HT1080 (cell line): ENCODE measurements around the gene RHNO1. TPM values are rescaled to one million over a fixed set of nuclear protein-coding genes. Genes with fewer than 3 reads are reported as not detected.
A peak's percentile ranks its signal among the peaks of the same experiment; 100 is the strongest.

Experiments
- DNase-seq: peaks from one replicate; pipeline ENCODE4 v3.0.0-alpha.2; 2015; ENCODE audit warnings: low read depth
- polyA plus RNA-seq, 2 experiments: library from polyadenylated mRNA; depleted of rRNA; stranded (reverse); fragments of >200 nt; gene quantifications; 2 replicates each; pipeline ENCODE4 v1.2.3, GENCODE V29; 2015
- total RNA-seq: library from RNA; depleted of rRNA; stranded (reverse); fragments of >200 nt; shearing (Covaris generic); gene quantifications from 2 replicates; pipeline ENCODE4 v1.2.3, GENCODE V29; 2014; rRNA removed

The RHNO1 gene
- 51.1 and 65.4 TPM in 2 replicates for total RNA-seq
- polyA plus RNA-seq (2015; cell fraction: cytosol; rRNA removed) = 54.1 and 55.7 TPM in 2 replicates
- polyA plus RNA-seq (2015; cell fraction: nucleus; rRNA removed) = 17.2 and 19.8 TPM in 2 replicates

- peak; percentile 81 for DNase-seq
Observed at GRCh38 chr12:2877047-2877952, at the start of gene RHNO1, which contains the start of gene FOXM1. Gene RHNO1, plus strand, starts transcription at chr12:2877223. Its CDS starts 8,144 bp downstream, at chr12:2885367. Gene FOXM1, minus strand, starts transcription at chr12:2877174. Its CDS starts 2,696 bp downstream, at chr12:2874478.

- DNase-seq = no peak
Observed at GRCh38 chr12:2829275-2829674, 47.7 kb upstream of the RHNO1 start.

GRCh38 chr12:2832550-2833127, 44.4 kb upstream of the RHNO1 start:
- no peak for DNase-seq

- no peak for DNase-seq
Observed at GRCh38 chr12:2833327-2833726, 43.7 kb upstream of the RHNO1 start.

- DNase-seq = no peak
Observed at GRCh38 chr12:2833810-2834209, 43.2 kb upstream of the RHNO1 start.

GRCh38 chr12:2834581-2835491, 42.2 kb upstream of the RHNO1 start, which contains the start of gene NRIP2:
Gene NRIP2, minus strand, starts transcription at chr12:2835035. Its CDS starts 52 bp downstream, at chr12:2834983.
- DNase-seq = no peak

GRCh38 chr12:2835691-2836403, 41.2 kb upstream of the RHNO1 start:
- DNase-seq = no peak

GRCh38 chr12:2836574-2836973, 40.4 kb upstream of the RHNO1 start:
- no peak for DNase-seq

GRCh38 chr12:2841056-2841650, 35.9 kb upstream of the RHNO1 start:
- no peak for DNase-seq

- no peak for DNase-seq
Observed at GRCh38 chr12:2842948-2843347, 34.1 kb upstream of the RHNO1 start.

GRCh38 chr12:2844786-2845185, 32.2 kb upstream of the RHNO1 start:
- no peak for DNase-seq

GRCh38 chr12:2845280-2845679, 31.7 kb upstream of the RHNO1 start:
- DNase-seq = peak; percentile 66

- DNase-seq = no peak
Observed at GRCh38 chr12:2851931-2852330, 25.1 kb upstream of the RHNO1 start.

GRCh38 chr12:2853626-2854025, 23.4 kb upstream of the RHNO1 start:
- peak; percentile 71 for DNase-seq

GRCh38 chr12:2854669-2855453, 22.2 kb upstream of the RHNO1 start:
- DNase-seq = no peak

- DNase-seq = no peak
Observed at GRCh38 chr12:2855546-2855945, 21.5 kb upstream of the RHNO1 start.

GRCh38 chr12:2856051-2856450, 21.0 kb upstream of the RHNO1 start:
- no peak for DNase-seq

- no peak for DNase-seq
Observed at GRCh38 chr12:2857021-2857431, 20.0 kb upstream of the RHNO1 start, which contains the start of gene TEX52. Gene TEX52, minus strand, starts transcription at chr12:2857039. Its CDS starts 13 bp downstream, at chr12:2857026.

GRCh38 chr12:2857576-2857975, 19.4 kb upstream of the RHNO1 start:
- DNase-seq = no peak
